Tibial artery (tissue), 4 donors: ENCODE data around the gene SART3.

Experiments used
- DNase-seq, 2 donors: peaks; one replicate each; pipeline ENCODE4 v3.0.0-alpha.2; 2019
- H3K27ac ChIP-seq, 2 donors: fragments of 200-600 bp; sonication (generic) in 1 of 2; 1 replicate in 1 of 2; 2 replicates in 1 of 2; pipeline ENCODE4 v1.5.1; 2018 to 2019; ENCODE audit warnings: mild to moderate bottlenecking in 1 of 2
- H3K27me3 ChIP-seq, 2 donors: fragments of 200-600 bp; sonication (generic) in 1 of 2; one replicate each; pipeline versions ENCODE4 v1.5.1 to v1.6.0; 2016 to 2019
- H3K36me3 ChIP-seq, 3 donors: fragments of 200-600 bp; sonication (generic) in 2 of 3; one replicate each; pipeline ENCODE4 v1.5.1; 2016 to 2019; ENCODE audit warnings: mild to moderate bottlenecking in 2 of 3
- H3K4me1 ChIP-seq, 4 donors: fragments of 200-600 bp; sonication (generic) in 2 of 4; 1 replicate in 3 of 4; 2 replicates in 1 of 4; pipeline ENCODE4 v1.5.1; 2016 to 2019
- H3K4me3 ChIP-seq, 2 donors: fragments of 200-600 bp; sonication (generic) in 1 of 2; 1 replicate in 1 of 2; 2 replicates in 1 of 2; pipeline ENCODE4 v1.5.1; 2018 to 2019; ENCODE audit warnings: mild to moderate bottlenecking in 2 of 2
- H3K9me3 ChIP-seq, 3 donors: fragments of 200-600 bp; sonication (generic) in 1 of 3; one replicate each; pipeline ENCODE4 v1.5.1; 2016 to 2019
- CTCF ChIP-seq, 2 experiments: fragments of 200-600 bp in 1 of 2; fragments of 450-650 bp in 1 of 2; IDR thresholded peaks; one replicate each; pipeline ENCODE4 v1.5.1; 2017 to 2019; ENCODE audit warnings: antibody characterized with exemption in 2 of 2, mild to moderate bottlenecking in 1 of 2, moderate library complexity in 1 of 2
- intact Hi-C: fragments of 100-400 bp; cut with DNase I; formaldehyde crosslinking; loops from one replicate; pipeline ENCODE4 v1.15.0; 2023; ENCODE audit warnings: low total_unique reads

Gene SART3

GRCh38 chr12:108581311-108582227 is 20.6 kb upstream of the SART3 start:
- no peaks in the 10 kb centered on the region for H3K27me3 ChIP-seq
- no peak overlapping the region for H3K27ac ChIP-seq
- no peaks in the 10 kb centered on the region for H3K9me3 ChIP-seq
- no peaks in the 10 kb centered on the region for H3K36me3 ChIP-seq
- H3K4me3 ChIP-seq = no peak overlapping the region
- DNase-seq = no peak
- H3K4me1 ChIP-seq = no peaks in the 10 kb centered on the region
- intact Hi-C loops = no loop called here
- TF ChIP-seq CTCF (IDR thresholded peaks at IDR 0.05) = no peak

- intact Hi-C loops = no loop called here
- H3K27ac ChIP-seq = no peak overlapping the region
- no peaks in the 10 kb centered on the region for H3K36me3 ChIP-seq
These were observed 19.6 kb upstream of the SART3 start for GRCh38 chr12:108580531-108580930.

GRCh38 chr12:108578813-108579212 is 17.8 kb upstream of the SART3 start:
- DNase-seq = no peak
- intact Hi-C loops = no loop called here
- no peak for TF ChIP-seq CTCF (IDR thresholded peaks at IDR 0.05)
- Histone ChIP-seq H3K9me3 (no peaks in the 10 kb centered on the region), H3K27ac (no peak overlapping the region), H3K27me3 (no peaks in the 10 kb centered on the region), H3K36me3 (no peaks in the 10 kb centered on the region), H3K4me3 (no peak overlapping the region), H3K4me1 (no peaks in the 10 kb centered on the region)

More at GRCh38 chr12:108580531-108580930, 19.6 kb upstream of the SART3 start:
- H3K27me3 ChIP-seq = no peaks in the 10 kb centered on the region
- TF ChIP-seq CTCF (IDR thresholded peaks at IDR 0.05) = no peak
- H3K4me3 ChIP-seq = no peak overlapping the region
- no peaks in the 10 kb centered on the region for H3K9me3 ChIP-seq
- H3K4me1 ChIP-seq = no peaks in the 10 kb centered on the region
- DNase-seq = peak in 1 of 2 donors; percentile 48

- intact Hi-C loops = no loop called here
- TF ChIP-seq CTCF (IDR thresholded peaks at IDR 0.05) = no peak
- no peak overlapping the region for H3K4me3 ChIP-seq
- H3K4me1 ChIP-seq = no peaks in the 10 kb centered on the region
- H3K36me3 ChIP-seq = no peaks in the 10 kb centered on the region
- no peak for DNase-seq
- no peaks in the 10 kb centered on the region for H3K27me3 ChIP-seq
- H3K9me3 ChIP-seq = no peaks in the 10 kb centered on the region
- no peak overlapping the region for H3K27ac ChIP-seq
These were observed 17.3 kb upstream of the SART3 start for GRCh38 chr12:108578264-108578663.

GRCh38 chr12:108577458-108577857 is 16.5 kb upstream of the SART3 start:
- Histone ChIP-seq H3K36me3 (no peaks in the 10 kb centered on the region), H3K27me3 (no peaks in the 10 kb centered on the region), H3K9me3 (no peaks in the 10 kb centered on the region), H3K27ac (no peak overlapping the region), H3K4me1 (no peaks in the 10 kb centered on the region), H3K4me3 (no peak overlapping the region)
- DNase-seq = no peak
- no peak for TF ChIP-seq CTCF (IDR thresholded peaks at IDR 0.05)
- intact Hi-C loops = no loop called here
